SU-DHL-6 (cell line): Measurements from ENCODE around the gene PPP2R1A.

Experiments used
- CTCF ChIP-seq: fragments of 200-600 bp; sonication (generic); IDR thresholded peaks from one replicate; pipeline ENCODE4 v1.5.1; 2017; ENCODE audit warnings: antibody characterized with exemption, mild to moderate bottlenecking, low read length, moderate library complexity; ENCODE audit not compliant: insufficient read depth, poor library complexity, severe bottlenecking
- EZH2phosphoT487 ChIP-seq: fragments of 200-600 bp; sonication (generic), shearing (Covaris generic); conservative IDR thresholded peaks from 2 replicates; pipeline ENCODE4 v1.6.1; 2018; ENCODE audit warnings: mild to moderate bottlenecking, antibody characterized with exemption, low read length, moderate library complexity, mixed read lengths

- TF ChIP-seq CTCF (no peak), EZH2phosphoT487 (no peak)
These were observed 32.1 kb downstream of the PPP2R1A start for GRCh38 chr19:52221831-52222375.
